ENCODE measurements around the gene PHLPP1.
A peak's percentile ranks its signal among the peaks of the same experiment; 100 is the strongest.

PHLPP1 gene

GRCh38 chr18:62857263-62857976 lies 142.1 kb downstream of the PHLPP1 start:
- no peak for DNase-seq

GRCh38 chr18:62860062-62860461 lies 144.7 kb downstream of the PHLPP1 start:
- no peak for DNase-seq

- DNase-seq, result no peak
These were observed 147.1 kb downstream of the PHLPP1 start for GRCh38 chr18:62862466-62862865.

- peak; percentile 23 for DNase-seq
These were observed 148.2 kb downstream of the PHLPP1 start for GRCh38 chr18:62863579-62864001.

GRCh38 chr18:62865498-62865897 lies 150.2 kb downstream of the PHLPP1 start:
- DNase-seq, result no peak

- no peak for DNase-seq
These were observed 152.2 kb downstream of the PHLPP1 start for GRCh38 chr18:62867534-62867933.

GRCh38 chr18:62868645-62869044 lies 153.3 kb downstream of the PHLPP1 start:
- no peak for DNase-seq

GRCh38 chr18:62870643-62871042 lies 155.3 kb downstream of the PHLPP1 start:
- no peak for DNase-seq

- DNase-seq, result no peak
These were observed 160.0 kb downstream of the PHLPP1 start for GRCh38 chr18:62875323-62875722.

- DNase-seq, result peak; percentile 43
These were observed 160.8 kb downstream of the PHLPP1 start for GRCh38 chr18:62876111-62876510.

- peak; percentile 1 for DNase-seq
These were observed 161.5 kb downstream of the PHLPP1 start for GRCh38 chr18:62876828-62877227.

GRCh38 chr18:62877411-62878221 lies 162.3 kb downstream of the PHLPP1 start:
- peak; percentile 87 for DNase-seq

GRCh38 chr18:62878305-62878704 lies 163.0 kb downstream of the PHLPP1 start:
- no peak for DNase-seq

GRCh38 chr18:62880034-62880433 lies 164.7 kb downstream of the PHLPP1 start:
- DNase-seq, result no peak

- no peak for DNase-seq
These were observed 165.5 kb downstream of the PHLPP1 start for GRCh38 chr18:62880673-62881364.

- DNase-seq, result peak; percentile 86
These were observed 166.2 kb downstream of the PHLPP1 start for GRCh38 chr18:62881509-62882016.

GRCh38 chr18:62883937-62884735 lies 168.8 kb downstream of the PHLPP1 start:
- DNase-seq, result no peak

GRCh38 chr18:62885804-62886203 lies 170.5 kb downstream of the PHLPP1 start:
- no peak for DNase-seq

- no peak for DNase-seq
These were observed 179.5 kb downstream of the PHLPP1 start for GRCh38 chr18:62894681-62895390.

- DNase-seq, result peak; percentile 26
These were observed 181.8 kb downstream of the PHLPP1 start for GRCh38 chr18:62897153-62897552.

GRCh38 chr18:62898359-62898758 lies 183.0 kb downstream of the PHLPP1 start:
- no peak for DNase-seq

- no peak for DNase-seq
These were observed 184.2 kb downstream of the PHLPP1 start for GRCh38 chr18:62899534-62899933.
